BJ (cell line): ENCODE results near the gene ADPRH. TPM values are rescaled to one million over a fixed set of nuclear protein-coding genes. Genes with fewer than 3 reads are reported as not detected.
"Not testable (repeated sequence)": the region's sequence is repeated elsewhere in the genome, so short reads cannot be mapped to it uniquely, and the experiment has no call there.

Experiments used
- CTCF ChIA-PET: fragments of 350-600 bp; formaldehyde crosslinking; extraction: SDS; loops from one replicate; lab custom pipeline; 2021; ENCODE audit warnings: antibody characterized with exemption, inconsistent platforms; lab: Yijun Ruan, JAX
- POLR2A ChIA-PET: fragments of 300-600 bp; sonication (Branson Sonifier 250); formaldehyde crosslinking; extraction: SDS; loops from one replicate; lab custom pipeline; 2021; ENCODE audit warnings: antibody characterized with exemption; lab: Charles Lee
- DNase-seq: peaks from one replicate; pipeline ENCODE4 v3.0.0-alpha.2; 2011; ENCODE audit warnings: low read depth
- H3K27me3 ChIP-seq: 2 replicates; pipeline ENCODE4 v1.6.0; 2011; ENCODE audit warnings: low read length; ENCODE audit not compliant: control insufficient read depth, insufficient read depth
- H3K36me3 ChIP-seq: 2 replicates; pipeline ENCODE4 v1.5.1; 2011; ENCODE audit warnings: low read length; ENCODE audit not compliant: control insufficient read depth, insufficient read depth
- H3K4me3 ChIP-seq: 2 replicates; pipeline ENCODE4 v1.5.1; 2011; ENCODE audit warnings: low read depth, mild to moderate bottlenecking, control low read depth, low read length
- polyA plus RNA-seq: library from polyadenylated mRNA; depleted of rRNA; stranded (reverse); fragments of >200 nt; gene quantifications from 2 replicates; pipeline ENCODE4 v1.2.3, GENCODE V29; 2011
- TF ChIP-seq, protein P1 (sequence below): IDR thresholded peaks from 2 replicates; pipeline ENCODE4 v1.5.1; 2011; ENCODE audit warnings: low read depth, mild to moderate bottlenecking, control low read depth, inconsistent platforms, low read length, moderate library complexity; ENCODE audit not compliant: insufficient read depth

Gene ADPRH
- polyA plus RNA-seq, 1 experiment: 1.6 TPM

DNA sequence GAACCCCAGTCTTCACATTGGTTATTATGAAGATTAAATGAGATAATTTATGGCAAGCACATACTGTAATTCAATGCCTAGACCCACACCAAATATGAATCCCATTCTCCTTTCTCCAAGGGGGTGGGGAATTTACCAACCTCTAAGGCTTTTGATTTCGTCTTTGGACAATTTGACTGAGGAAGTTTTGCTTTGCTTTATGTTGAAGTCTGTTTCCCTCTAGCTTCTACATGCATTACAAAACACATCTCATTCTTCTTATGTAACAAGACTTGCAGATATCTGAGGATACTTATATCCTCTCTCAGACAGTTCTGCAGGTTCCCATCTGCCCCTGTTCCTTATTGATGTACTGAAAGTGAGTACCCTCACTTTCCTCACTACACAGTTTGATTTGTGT, 32.1 kb upstream of the ADPRH start:
- Histone ChIP-seq H3K27me3 (no peaks in the 10 kb centered on the region), H3K4me3 (no peak overlapping the region), H3K36me3 (no peaks in the 10 kb centered on the region)
- DNase-seq: no peak
- TF ChIP-seq, protein P1, sequence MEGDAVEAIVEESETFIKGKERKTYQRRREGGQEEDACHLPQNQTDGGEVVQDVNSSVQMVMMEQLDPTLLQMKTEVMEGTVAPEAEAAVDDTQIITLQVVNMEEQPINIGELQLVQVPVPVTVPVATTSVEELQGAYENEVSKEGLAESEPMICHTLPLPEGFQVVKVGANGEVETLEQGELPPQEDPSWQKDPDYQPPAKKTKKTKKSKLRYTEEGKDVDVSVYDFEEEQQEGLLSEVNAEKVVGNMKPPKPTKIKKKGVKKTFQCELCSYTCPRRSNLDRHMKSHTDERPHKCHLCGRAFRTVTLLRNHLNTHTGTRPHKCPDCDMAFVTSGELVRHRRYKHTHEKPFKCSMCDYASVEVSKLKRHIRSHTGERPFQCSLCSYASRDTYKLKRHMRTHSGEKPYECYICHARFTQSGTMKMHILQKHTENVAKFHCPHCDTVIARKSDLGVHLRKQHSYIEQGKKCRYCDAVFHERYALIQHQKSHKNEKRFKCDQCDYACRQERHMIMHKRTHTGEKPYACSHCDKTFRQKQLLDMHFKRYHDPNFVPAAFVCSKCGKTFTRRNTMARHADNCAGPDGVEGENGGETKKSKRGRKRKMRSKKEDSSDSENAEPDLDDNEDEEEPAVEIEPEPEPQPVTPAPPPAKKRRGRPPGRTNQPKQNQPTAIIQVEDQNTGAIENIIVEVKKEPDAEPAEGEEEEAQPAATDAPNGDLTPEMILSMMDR: no peak
- CTCF ChIA-PET: no interaction called here
- POLR2A ChIA-PET: no interaction called here

DNA sequence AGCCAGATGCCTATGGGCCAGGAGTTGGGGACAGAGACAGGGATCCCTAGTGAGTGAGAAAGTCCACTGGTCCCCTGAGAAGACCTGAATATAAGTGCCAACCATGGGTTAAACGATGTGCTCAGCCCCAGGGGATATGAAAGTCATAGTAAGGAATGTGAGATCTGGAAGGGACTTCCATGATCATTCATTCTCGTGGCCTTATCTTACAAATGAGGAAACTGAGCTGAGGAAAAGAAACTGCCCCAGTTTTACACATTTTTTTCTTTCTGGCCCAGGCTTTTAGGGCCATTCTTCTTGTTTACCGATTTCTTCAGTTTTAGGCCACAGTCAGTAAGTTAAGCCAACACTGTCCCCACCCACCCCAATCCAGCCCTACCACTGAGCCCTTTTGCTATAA, 31.0 kb upstream of the ADPRH start:
- Histone ChIP-seq H3K36me3 (no peaks in the 10 kb centered on the region), H3K4me3 (no peak overlapping the region), H3K27me3 (no peaks in the 10 kb centered on the region)
- TF ChIP-seq, protein P1: no peak
- no peak for DNase-seq
- CTCF ChIA-PET: no interaction called here
- POLR2A ChIA-PET: no interaction called here

DNA sequence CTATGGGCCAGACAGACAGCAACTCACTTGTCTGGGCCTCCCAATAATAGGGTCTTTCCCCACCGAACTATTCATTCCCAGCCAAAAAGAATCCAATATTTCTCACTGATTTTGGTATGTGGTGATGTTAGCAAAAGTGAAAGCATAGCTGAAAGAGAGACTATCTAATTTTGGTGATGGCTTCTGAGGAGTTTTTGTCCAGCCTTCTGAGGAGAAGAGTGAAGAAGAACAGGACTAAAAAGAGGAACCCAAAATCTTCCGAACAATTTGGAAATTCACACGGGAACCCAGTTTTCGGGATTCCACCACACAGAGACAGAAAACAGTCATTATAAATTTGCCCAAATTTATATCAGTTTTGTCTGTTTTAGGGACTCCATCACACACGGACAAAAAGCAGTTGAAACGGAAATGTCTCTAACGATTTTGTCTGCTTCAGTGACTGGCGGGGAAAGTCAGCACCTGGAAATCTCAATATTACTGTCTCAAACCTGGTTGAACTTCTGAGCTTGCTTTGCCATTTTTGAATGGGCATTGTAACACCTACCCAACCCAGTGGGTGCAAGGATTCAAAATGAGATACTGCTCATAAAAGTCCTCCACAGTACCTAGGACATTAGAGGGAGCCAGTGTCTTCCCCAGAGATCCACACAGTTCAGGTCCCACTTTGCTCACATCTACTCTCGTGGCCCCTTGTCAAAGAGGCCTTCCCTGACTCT, 28.9 kb upstream of the ADPRH start:
- Histone ChIP-seq H3K27me3 (no peaks in the 10 kb centered on the region), H3K4me3 (no peak overlapping the region), H3K36me3 (no peaks in the 10 kb centered on the region)
- ChIA-PET POLR2A (no interaction called here), CTCF (no interaction called here)
- TF ChIP-seq, protein P1: no peak
- DNase-seq: no peak

- no peak for DNase-seq
- TF ChIP-seq, protein P1: no peak
- no peaks in the 10 kb centered on the region for H3K36me3 ChIP-seq
- CTCF ChIA-PET: interaction anchor here (1.4 kb wide), 1 partner anchor 12 kb away, joined by 5 read pairs; no protein-coding TSS in a partner anchor
- peaks cover 2% of the 10 kb centered on the region; the same call in 1 of the 2 replicates for H3K27me3 ChIP-seq
- POLR2A ChIA-PET: no interaction called here
- no peak overlapping the region for H3K4me3 ChIP-seq
Observed at GRCh38 chr3:119551598-119551997, 27.7 kb upstream of the ADPRH start.

DNA sequence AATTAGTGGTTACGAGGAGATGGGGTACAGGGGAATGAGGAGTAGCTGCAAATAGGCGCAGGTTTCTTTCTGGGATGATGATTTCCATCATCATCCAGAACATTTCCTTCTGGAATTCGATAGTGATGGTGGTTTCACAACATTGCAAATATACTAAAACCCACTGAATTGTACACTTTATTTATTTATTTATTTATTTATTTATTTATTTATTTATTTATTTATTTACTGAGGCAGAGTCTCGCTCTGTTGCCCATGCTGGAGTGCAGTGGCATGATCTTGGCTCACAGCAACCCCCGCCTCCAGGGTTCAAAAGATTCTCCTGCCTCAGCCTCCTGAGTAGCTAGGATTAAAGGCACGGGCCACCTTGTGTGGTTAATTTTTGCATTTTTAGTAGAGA, 26.4 kb upstream of the ADPRH start:
- POLR2A ChIA-PET, DNase-seq, H3K36me3 ChIP-seq, CTCF ChIA-PET, H3K27me3 ChIP-seq, H3K4me3 ChIP-seq: not testable (repeated sequence)
